PC-3 (cell line): ENCODE data around the gene OR2D3.

ENCODE experiments used
- EZH2 ChIP-seq: fragments of 300-600 bp; sonication (generic); IDR thresholded peaks from one replicate; pipeline ENCODE4 v1.6.1; 2017; ENCODE audit warnings: antibody characterized with exemption, mild to moderate bottlenecking, low read length; ENCODE audit not compliant: unreplicated experiment
- TF ChIP-seq, protein P1 (sequence below): fragments of 300-600 bp; sonication (generic); conservative IDR thresholded peaks from 2 replicates; pipeline ENCODE4 v1.5.1; 2017; ENCODE audit warnings: antibody characterized with exemption, low read depth, mild to moderate bottlenecking, low read length

DNA sequence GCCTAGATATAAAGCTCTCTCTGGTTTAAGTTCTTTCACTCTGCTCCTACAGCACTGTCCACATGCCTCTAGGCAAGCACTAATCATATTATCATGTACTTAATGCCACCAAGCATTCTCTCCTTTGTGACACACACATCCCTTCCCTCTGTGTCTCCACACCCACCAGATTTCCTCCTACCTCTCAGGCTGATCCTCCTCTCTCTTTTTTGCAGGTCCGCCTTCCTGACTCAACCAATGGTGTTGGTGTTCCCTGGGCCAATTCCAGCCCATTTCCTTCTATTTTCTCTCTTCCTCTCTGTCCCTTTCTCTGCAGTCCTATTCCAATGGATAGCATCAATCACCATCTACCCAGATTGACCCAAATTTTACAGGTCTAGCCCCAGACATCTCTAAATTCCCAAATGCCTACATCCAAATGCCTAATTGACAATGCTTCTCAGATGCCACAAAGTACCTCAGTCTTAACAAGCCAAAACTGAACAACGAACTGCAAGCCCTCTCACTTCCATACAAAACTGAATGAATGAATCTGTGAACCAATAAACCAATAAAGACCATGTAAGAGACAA is 4.9 kb downstream of the OR2D3 start:
- TF ChIP-seq, protein P1, sequence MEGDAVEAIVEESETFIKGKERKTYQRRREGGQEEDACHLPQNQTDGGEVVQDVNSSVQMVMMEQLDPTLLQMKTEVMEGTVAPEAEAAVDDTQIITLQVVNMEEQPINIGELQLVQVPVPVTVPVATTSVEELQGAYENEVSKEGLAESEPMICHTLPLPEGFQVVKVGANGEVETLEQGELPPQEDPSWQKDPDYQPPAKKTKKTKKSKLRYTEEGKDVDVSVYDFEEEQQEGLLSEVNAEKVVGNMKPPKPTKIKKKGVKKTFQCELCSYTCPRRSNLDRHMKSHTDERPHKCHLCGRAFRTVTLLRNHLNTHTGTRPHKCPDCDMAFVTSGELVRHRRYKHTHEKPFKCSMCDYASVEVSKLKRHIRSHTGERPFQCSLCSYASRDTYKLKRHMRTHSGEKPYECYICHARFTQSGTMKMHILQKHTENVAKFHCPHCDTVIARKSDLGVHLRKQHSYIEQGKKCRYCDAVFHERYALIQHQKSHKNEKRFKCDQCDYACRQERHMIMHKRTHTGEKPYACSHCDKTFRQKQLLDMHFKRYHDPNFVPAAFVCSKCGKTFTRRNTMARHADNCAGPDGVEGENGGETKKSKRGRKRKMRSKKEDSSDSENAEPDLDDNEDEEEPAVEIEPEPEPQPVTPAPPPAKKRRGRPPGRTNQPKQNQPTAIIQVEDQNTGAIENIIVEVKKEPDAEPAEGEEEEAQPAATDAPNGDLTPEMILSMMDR = no peak
- no peak for TF ChIP-seq EZH2
